Measurements from ENCODE around the gene GPSM1. TPM values are rescaled to one million over a fixed set of nuclear protein-coding genes. Genes with fewer than 3 reads are reported as not detected.
"Not testable (repeated sequence)": the region's sequence is repeated elsewhere in the genome, so short reads cannot be mapped to it uniquely, and the experiment has no call there.

Gene GPSM1
- total RNA-seq, 1 experiment from 2014 or later, result 24.7 TPM

- H4K8ac ChIP-seq (replicated peaks; ENCODE audit: insufficient read length, low read depth, low read length); H3K4me3 Mint-ChIP-seq; H3K27ac ChIP-seq (ENCODE audit: insufficient read length, low read depth, low read length); H4K20me1 ChIP-seq (ENCODE audit: control insufficient read depth, insufficient read depth, insufficient read length); H3K27ac Mint-ChIP-seq; H3K27me3 ChIP-seq (ENCODE audit: insufficient read depth, low read length); H2AFZ ChIP-seq (ENCODE audit: low read length); H3K56ac ChIP-seq (ENCODE audit: insufficient read length, low read depth, low read length); H3K4ac ChIP-seq (ENCODE audit: low read depth, low read length); H3K27me3 Mint-ChIP-seq (ENCODE audit: low read depth); H2BK15ac ChIP-seq (ENCODE audit: low read depth, low read length); H3K9me3 ChIP-seq (ENCODE audit: control insufficient read depth, low read depth, low read length); H4K91ac ChIP-seq (ENCODE audit: insufficient read length, low read depth, low read length); H2BK5ac ChIP-seq (ENCODE audit: insufficient read length, low read length); H2BK12ac ChIP-seq (ENCODE audit: insufficient read length, low read depth, low read length); H3K4me1 ChIP-seq (ENCODE audit: insufficient read depth, low read length); H2BK120ac ChIP-seq (ENCODE audit: low read depth, low read length, poor library complexity, severe bottlenecking); H2BK20ac ChIP-seq (ENCODE audit: low read depth, low read length, poor library complexity, severe bottlenecking); H3K9me3 Mint-ChIP-seq; H3K23ac ChIP-seq (ENCODE audit: insufficient read length, low read depth, low read length); H3K18ac ChIP-seq (ENCODE audit: insufficient read length, low read depth, low read length); H2AK5ac ChIP-seq (ENCODE audit: insufficient read length, low read length); H3K9ac ChIP-seq (ENCODE audit: extremely low read depth, insufficient read length, low read length); H3T11ph ChIP-seq (ENCODE audit: low read length); DNase-seq; H4K5ac ChIP-seq (ENCODE audit: insufficient read length, low read depth, low read length); H3K4me2 ChIP-seq (ENCODE audit: insufficient read depth, insufficient read length, low read length); H3K14ac ChIP-seq (ENCODE audit: insufficient read depth, low read length): not testable (repeated sequence)
- H3K23me2 ChIP-seq (ENCODE audit: insufficient read length, low read depth, low read length, poor library complexity, severe bottlenecking), result peaks cover 15% of the 10 kb centered on the region
- H3K36me3 Mint-ChIP-seq (ENCODE audit: insufficient read depth in 1 of 3, low read depth in 3 of 3), result peaks cover 45 to 71% (median 59%) of the 10 kb centered on the region in 3 experiments
- peaks cover 16% of the 10 kb centered on the region; the same call in 1 of the 2 replicates for H3K79me2 ChIP-seq (ENCODE audit: insufficient read depth, low read length)
- no CpG with 5 or more reads among the region's 28 CpGs for WGBS (ENCODE audit: extremely low coverage, insufficient read length, low lambda C conversion rate)
- peaks cover 22 to 25% of the 10 kb centered on the region in 2 experiments for H3K4me1 Mint-ChIP-seq
- peaks cover 18% of the 10 kb centered on the region for H3K79me1 ChIP-seq (ENCODE audit: insufficient read depth, low read depth, low read length, poor library complexity, severe bottlenecking)
These were observed 79.7 kb downstream of the GPSM1 start for GRCh38 chr9:136407061-136407460.
